H1 (cell line): ENCODE results near the gene PCP4L1. TPM values are rescaled to one million over a fixed set of nuclear protein-coding genes. Genes with fewer than 3 reads are reported as not detected.

Experiments used
- CTCF ChIA-PET: fragments of 300-600 bp; sonication (Branson Sonifier 250); formaldehyde crosslinking; loops from one replicate; lab custom pipeline; 2021; ENCODE audit not compliant: partially characterized antibody; lab: Charles Lee
- POLR2A ChIA-PET: fragments of 300-600 bp; sonication (Branson Sonifier 250); formaldehyde crosslinking; loops from one replicate; lab custom pipeline; 2021; ENCODE audit warnings: inconsistent platforms; ENCODE audit not compliant: partially characterized antibody; lab: Charles Lee
- DNase-seq, 2 experiments: peaks; one replicate each; pipeline versions ENCODE4 v3.0.0 to v3.0.0-alpha.2; 2010 to 2022; ENCODE audit warnings: low spot score in 2 of 2, low read depth in 1 of 2, mixed read lengths in 1 of 2
- FAIRE-seq: peaks from 2 replicates; lab custom pipeline; 2011; peaks lifted over from hg19 to GRCh38; lab: Jason Lieb, UNC
- H2AFZ ChIP-seq: 2 replicates; pipeline ENCODE4 v1.8.1; 2012; ENCODE audit warnings: low read length, inconsistent platforms
- H2AK5ac ChIP-seq: 2 replicates; pipeline ENCODE4 v1.6.1; 2013; ENCODE audit warnings: low read depth, low read length
- H2BK120ac ChIP-seq: replicated peaks from 2 replicates; pipeline ENCODE3; 2013; ENCODE audit warnings: low read depth, low read length, inconsistent platforms
- H2BK12ac ChIP-seq: 2 replicates; pipeline ENCODE4 v1.6.1; 2013; ENCODE audit warnings: low read depth, low read length
- H2BK15ac ChIP-seq: 2 replicates; pipeline ENCODE4 v1.6.1; 2013; ENCODE audit warnings: low read length
- H2BK20ac ChIP-seq: 2 replicates; pipeline ENCODE4 v1.6.1; 2013; ENCODE audit warnings: low read length
- H2BK5ac ChIP-seq: 2 replicates; pipeline ENCODE4 v1.6.1; 2013; ENCODE audit warnings: low read depth, low read length
- H3K14ac ChIP-seq: 2 replicates; pipeline ENCODE4 v1.6.1; 2013; ENCODE audit warnings: inconsistent platforms; ENCODE audit not compliant: insufficient read length
- H3K18ac ChIP-seq: 2 replicates; pipeline ENCODE4 v1.6.1; 2013; ENCODE audit warnings: low read length; ENCODE audit errors: extremely low read depth
- H3K23ac ChIP-seq: 2 replicates; pipeline ENCODE4 v1.6.1; 2013; ENCODE audit warnings: inconsistent platforms; ENCODE audit not compliant: insufficient read length
- H3K23me2 ChIP-seq: 2 replicates; pipeline ENCODE4 v1.6.1; 2013; ENCODE audit warnings: low read depth, low read length
- H3K27ac ChIP-seq: 2 replicates; pipeline ENCODE4 v1.6.1; 2011; ENCODE audit warnings: low read depth, low read length, inconsistent platforms
- H3K27me3 ChIP-seq, 4 experiments: replicated peaks in 1 of 4; 1 replicate in 1 of 4; 2 replicates in 3 of 4; pipeline versions ENCODE4 v1.6.1 to v1.8.1; 2011 to 2013; ENCODE audit warnings: low read length in 3 of 4, mild to moderate bottlenecking in 3 of 4, inconsistent platforms in 2 of 4, mixed read lengths in 2 of 4, moderate library complexity in 1 of 4; ENCODE audit not compliant: control insufficient read depth in 3 of 4, insufficient read depth in 3 of 4; ENCODE audit errors: extremely low read depth in 1 of 4
- H3K36me3 ChIP-seq, 4 experiments: 2 replicates each; pipeline versions ENCODE4 v1.6.1 to v1.8.1; 2011 to 2013; ENCODE audit warnings: mild to moderate bottlenecking in 4 of 4, low read length in 3 of 4, moderate library complexity in 2 of 4, control low read depth in 1 of 4, inconsistent platforms in 1 of 4; ENCODE audit not compliant: insufficient read depth in 4 of 4, control insufficient read depth in 2 of 4
- H3K4ac ChIP-seq: replicated peaks from 2 replicates; pipeline ENCODE3; 2013; ENCODE audit warnings: low read length, low read depth, mixed read lengths, inconsistent platforms; ENCODE audit not compliant: insufficient read length
- H3K4me1 ChIP-seq, 4 experiments: replicated peaks in 1 of 4; 1 replicate in 1 of 4; 2 replicates in 3 of 4; pipeline versions ENCODE4 v1.6.1 to v1.8.1; 2011 to 2013; ENCODE audit warnings: low read length in 3 of 4, inconsistent platforms in 2 of 4, mixed read lengths in 1 of 4; ENCODE audit not compliant: insufficient read depth in 4 of 4, control insufficient read depth in 3 of 4
- H3K4me2 ChIP-seq, 2 experiments: 2 replicates each; pipeline versions ENCODE4 v1.6.1 to v1.8.1; 2011 to 2013; ENCODE audit warnings: low read depth in 2 of 2, low read length in 2 of 2, control low read depth in 1 of 2, inconsistent platforms in 1 of 2, mild to moderate bottlenecking in 1 of 2; ENCODE audit not compliant: insufficient read depth in 1 of 2
- H3K4me3 ChIP-seq, 4 experiments: fragments of 200-600, 300-600 bp in 1 of 4; sonication (generic), shearing (Covaris generic), sonication (Bioruptor Twin) in 1 of 4; 2 replicates each; pipeline versions ENCODE4 v1.5.1 to v1.8.1; 2011 to 2016; ENCODE audit warnings: low read length in 4 of 4, low read depth in 3 of 4, control low read depth in 2 of 4, inconsistent platforms in 2 of 4, mild to moderate bottlenecking in 2 of 4, mixed read lengths in 1 of 4, moderate library complexity in 1 of 4; ENCODE audit not compliant: insufficient read depth in 2 of 4; ENCODE audit errors: extremely low read depth in 1 of 4
- H3K56ac ChIP-seq: replicated peaks from 2 replicates; pipeline ENCODE3; 2013; ENCODE audit warnings: low read depth, mild to moderate bottlenecking, mixed read lengths, low read length, inconsistent platforms; ENCODE audit not compliant: insufficient read length
- H3K79me1 ChIP-seq: 2 replicates; pipeline ENCODE4 v1.6.1; 2013; ENCODE audit warnings: low read depth, low read length, control low read depth
- H3K79me2 ChIP-seq, 2 experiments: 2 replicates each; pipeline versions ENCODE4 v1.6.1 to v1.8.1; 2012 to 2013; ENCODE audit warnings: low read length in 2 of 2, mild to moderate bottlenecking in 2 of 2, inconsistent platforms in 1 of 2; ENCODE audit not compliant: insufficient read depth in 2 of 2, control insufficient read depth in 1 of 2
- H3K9ac ChIP-seq, 4 experiments: replicated peaks in 1 of 4; 1 replicate in 1 of 4; 2 replicates in 3 of 4; pipeline versions ENCODE4 v1.6.1 to v1.8.1; 2011 to 2013; ENCODE audit warnings: low read depth in 3 of 4, low read length in 3 of 4, control low read depth in 2 of 4, mild to moderate bottlenecking in 2 of 4, moderate library complexity in 2 of 4, inconsistent platforms in 1 of 4; ENCODE audit errors: extremely low read depth in 1 of 4
- H3K9me3 ChIP-seq, 2 experiments: 2 replicates each; pipeline versions ENCODE4 v1.6.1 to v1.8.1; 2012 to 2013; ENCODE audit warnings: mild to moderate bottlenecking in 2 of 2, moderate library complexity in 2 of 2, control low read depth in 1 of 2, inconsistent platforms in 1 of 2, low read depth in 1 of 2, low read length in 1 of 2, mixed read lengths in 1 of 2; ENCODE audit not compliant: insufficient read depth in 2 of 2
- H4K20me1 ChIP-seq, 2 experiments: replicated peaks in 1 of 2; 2 replicates each; pipeline versions ENCODE3 to v1.8.1; 2011 to 2013; ENCODE audit warnings: inconsistent platforms in 2 of 2, low read length in 2 of 2, mild to moderate bottlenecking in 1 of 2; ENCODE audit not compliant: insufficient read depth in 2 of 2, control insufficient read depth in 1 of 2
- H4K5ac ChIP-seq: 2 replicates; pipeline ENCODE4 v1.6.1; 2013; ENCODE audit warnings: low read length, low read depth, mixed read lengths, inconsistent platforms; ENCODE audit not compliant: insufficient read length
- H4K8ac ChIP-seq: 2 replicates; pipeline ENCODE4 v1.8.0; 2013; ENCODE audit warnings: mild to moderate bottlenecking, moderate library complexity, low read length, inconsistent platforms; ENCODE audit not compliant: insufficient read depth; ENCODE audit errors: extremely low read depth
- H4K91ac ChIP-seq: replicated peaks from 2 replicates; pipeline ENCODE3; 2013; ENCODE audit warnings: low read length, mixed read lengths, inconsistent platforms; ENCODE audit not compliant: insufficient read length
- BCL11A ChIP-seq, 2 experiments: IDR thresholded peaks; one replicate each; pipeline ENCODE4 v1.6.1; 2011; ENCODE audit warnings: low read depth in 2 of 2, low read length in 2 of 2, mild to moderate bottlenecking in 2 of 2
- CHD2 ChIP-seq: IDR thresholded peaks from 2 replicates; pipeline ENCODE4 v1.6.1; 2012; ENCODE audit warnings: low read length, improper control_type of control experiment
- JUND ChIP-seq: IDR thresholded peaks from 2 replicates; pipeline ENCODE4 v1.6.1; 2011; ENCODE audit warnings: mild to moderate bottlenecking, improper control_type of control experiment, low read length
- KDM1A ChIP-seq: fragments of 200-600, 300-600 bp; sonication (generic); IDR thresholded peaks from 2 replicates; pipeline ENCODE4 v1.7.1; 2016; ENCODE audit warnings: mild to moderate bottlenecking, low read length, borderline replicate concordance
- MAX ChIP-seq: IDR thresholded peaks from 2 replicates; pipeline ENCODE4 v1.6.1; 2012; ENCODE audit warnings: inconsistent platforms
- NRF1 ChIP-seq: IDR thresholded peaks from 2 replicates; pipeline ENCODE4 v1.6.1; 2011; ENCODE audit warnings: mild to moderate bottlenecking, low read depth, low read length, improper control_type of control experiment
- PHF8 ChIP-seq: fragments of 200-600 bp; sonication (generic); conservative IDR thresholded peaks from 2 replicates; pipeline ENCODE4 v1.7.1; 2012; ENCODE audit warnings: low read depth, mild to moderate bottlenecking, inconsistent platforms, low read length, moderate library complexity
- POLR2A ChIP-seq, 2 experiments: IDR thresholded peaks; 1 replicate in 1 of 2; 2 replicates in 1 of 2; pipeline ENCODE4 v1.6.1; 2011; ENCODE audit warnings: low read depth in 2 of 2, low read length in 2 of 2, mild to moderate bottlenecking in 2 of 2; ENCODE audit errors: control extremely low read depth in 1 of 2
- RBBP5 ChIP-seq: IDR thresholded peaks from 2 replicates; pipeline ENCODE4 v1.7.1; 2012; ENCODE audit warnings: low read depth, mild to moderate bottlenecking, inconsistent platforms, low read length, moderate library complexity, borderline replicate concordance
- RNF2 ChIP-seq: fragments of 200-900, 300-1000 bp; sonication (generic); IDR thresholded peaks from 2 replicates; pipeline ENCODE4 v1.7.1; 2016; ENCODE audit warnings: borderline replicate concordance, low read depth, mild to moderate bottlenecking, antibody characterized with exemption, low read length; ENCODE audit not compliant: poor library complexity, severe bottlenecking; ENCODE audit errors: missing control alignments
- TCF12 ChIP-seq: IDR thresholded peaks from 2 replicates; pipeline ENCODE4 v1.6.1; 2011; ENCODE audit warnings: low read depth, mild to moderate bottlenecking, low read length
- WGBS, 2 experiments: shearing (Covaris generic) in 1 of 2; methylation state at CpG; one replicate each; pipeline versions ENCODE4 v1.1.6 to v1.1.7; 2013 to 2015; ENCODE audit warnings: low lambda C conversion rate in 2 of 2, mixed read lengths in 2 of 2, inconsistent platforms in 1 of 2, low coverage in 1 of 2, missing lambda C conversion rate in 1 of 2; ENCODE audit not compliant: insufficient replicate concordance in 2 of 2, insufficient coverage in 1 of 2, insufficient read length in 1 of 2; ENCODE audit errors: extremely low coverage in 1 of 2, missing lambda C conversion rate in 1 of 2; 5-methylcytosine and 5-hydroxymethylcytosine counted together
- polyA plus RNA-seq, 7 experiments: library from polyadenylated mRNA; depleted of rRNA in 3 of 7; stranded (reverse) in 5 of 7; unstranded in 2 of 7; fragments of >200 nt in 5 of 7; fragments of 200-250 nt in 2 of 7; gene quantifications; 1 replicate in 5 of 7; 2 replicates in 1 of 7; 4 replicates in 1 of 7; pipeline versions ENCODE4 v1.2.1 to v1.2.3, GENCODE V29; 2011 to 2013; ENCODE audit warnings: missing spikeins in 2 of 7, mixed read lengths in 2 of 7
- total RNA-seq: library from RNA; stranded (reverse); fragmentation: NEBNext Ultra II Directional; extraction: Animal tissue kit (Norgen Biotek cat#: 25700); gene quantifications from 2 replicates; pipeline ENCODE4 v1.2.1, GENCODE V29; 2021

The PCP4L1 gene
- total and polyA plus RNA-seq, 2 of the 8 experiments (the other 6 are each of a cell fraction or from before 2014, with no cell fraction given): 0.41 to 1.0 TPM

- Histone ChIP-seq H4K5ac (no peak overlapping the region), H2BK12ac (no peak overlapping the region), H3K27me3 (0 out of 7 replicates have a peak, but pooled peaks cover 0 to 2% (median 0%) of the 10 kb centered on the region in 4 experiments), H3K4me2 (no peak overlapping the region), H4K91ac (no peak overlapping the region), H3K79me1 (no peaks in the 10 kb centered on the region), H2BK15ac (0 out of 2 replicates have a peak overlapping the region, but pooled peaks have one; percentile 72), H2BK20ac (no peak overlapping the region), H3K79me2 (no peaks in the 10 kb centered on the region), H3K36me3 (peaks cover 0 to 10% (median 5%) of the 10 kb centered on the region in 4 experiments; a peak in 5 of 8 replicates), H4K8ac (no peak overlapping the region), H2AK5ac (no peak overlapping the region), H3K23ac (no peak overlapping the region), H3K4me3 (no peak overlapping the region), H2AFZ (no peak overlapping the region), H3K18ac (no peak overlapping the region; the same call in 1 of the 2 replicates), H3K56ac (no peak overlapping the region), H2BK120ac (no peak overlapping the region), H3K14ac (no peak overlapping the region), H3K4me1 (peaks cover 2 to 6% (median 4%) of the 10 kb centered on the region in 4 experiments), H3K9ac (no peak overlapping the region), H4K20me1 (no peaks in the 10 kb centered on the region), H2BK5ac (no peak overlapping the region), H3K23me2 (peaks cover 8% of the 10 kb centered on the region), H3K27ac (no peak overlapping the region), H3K4ac (no peak overlapping the region), H3K9me3 (no peaks in the 10 kb centered on the region)
- ChIA-PET POLR2A (interaction anchor here (0.9 to 9.9 kb wide), 4 partner anchors 22 to 96 kb away, joined by 3 to 82 read pairs (median 4); partner anchors contain the start of genes ADAMTS4 and NDUFS2), CTCF (interaction anchor here (1.1 to 23.7 kb wide), 8 partner anchors 19 to 158 kb away, joined by 4 to 427 read pairs (median 96); partner anchors contain the start of genes ADAMTS4 and NDUFS2)
- DNase-seq: no peak
- no peak for FAIRE-seq
- 93% methylated on average over 7 of the region's 7 CpGs; no CpG with 5 or more reads in 1 of the 2 experiments for WGBS, 2 experiments
- no peak for TF ChIP-seq MAX
- no peak for TF ChIP-seq RNF2
- TF ChIP-seq TCF12: no peak
- TF ChIP-seq NRF1: no peak
- no peak for TF ChIP-seq CHD2
- TF ChIP-seq KDM1A: no peak
- no peak for TF ChIP-seq RBBP5
- no peak for TF ChIP-seq BCL11A (IDR thresholded peaks at IDR 0.05; ENCODE audit: low read depth in 2 of 2, low read length in 2 of 2)
- TF ChIP-seq PHF8: no peak
- TF ChIP-seq POLR2A (IDR thresholded peaks at IDR 0.05; ENCODE audit: control extremely low read depth in 1 of 2, low read depth in 2 of 2, low read length in 2 of 2): no peak
- no peak for TF ChIP-seq JUND
Observed at GRCh38 chr1:161223805-161224694, 34.5 kb upstream of the PCP4L1 start.
